ENCODE measurements around the gene FBXL7. TPM values are rescaled to one million over a fixed set of nuclear protein-coding genes. Genes with fewer than 3 reads are reported as not detected.

Gene FBXL7
- total RNA-seq, 2 experiments from 2014 or later: not detected

GRCh38 chr5:15596936-15597335 lies 97.0 kb downstream of the FBXL7 start:
- Mint-ChIP-seq H3K27me3 (ENCODE audit: low read depth) (no peaks in the 10 kb centered on the region), H3K9me3 (peaks cover 2% of the 10 kb centered on the region), H3K4me1 (ENCODE audit: low read depth) (no peaks in the 10 kb centered on the region), H3K4me3 (no peak overlapping the region), H3K36me3 (ENCODE audit: low read depth) (no peaks in the 10 kb centered on the region), H3K27ac (no peak overlapping the region)
- CTCF ChIA-PET: interaction anchor here (0.7 kb wide), 1 partner anchor 12 kb away, joined by 4 read pairs; no protein-coding TSS in a partner anchor
- intact Hi-C loops (cut with micrococcal nuclease): no loop called here
- no peak for DNase-seq

GRCh38 chr5:15597804-15598203 lies 97.8 kb downstream of the FBXL7 start:
- CTCF ChIA-PET: interaction anchor here (0.5 to 0.7 kb wide), 2 partner anchors 12 to 181 kb away, joined by 3 to 4 read pairs; no protein-coding TSS in a partner anchor
- Mint-ChIP-seq H3K27ac (no peak overlapping the region), H3K27me3 (ENCODE audit: low read depth) (no peaks in the 10 kb centered on the region), H3K4me1 (ENCODE audit: low read depth) (no peaks in the 10 kb centered on the region), H3K4me3 (no peak overlapping the region), H3K9me3 (peaks cover 2% of the 10 kb centered on the region), H3K36me3 (ENCODE audit: low read depth) (no peaks in the 10 kb centered on the region)
- DNase-seq: no peak
- intact Hi-C loops (cut with micrococcal nuclease): no loop called here

DNA sequence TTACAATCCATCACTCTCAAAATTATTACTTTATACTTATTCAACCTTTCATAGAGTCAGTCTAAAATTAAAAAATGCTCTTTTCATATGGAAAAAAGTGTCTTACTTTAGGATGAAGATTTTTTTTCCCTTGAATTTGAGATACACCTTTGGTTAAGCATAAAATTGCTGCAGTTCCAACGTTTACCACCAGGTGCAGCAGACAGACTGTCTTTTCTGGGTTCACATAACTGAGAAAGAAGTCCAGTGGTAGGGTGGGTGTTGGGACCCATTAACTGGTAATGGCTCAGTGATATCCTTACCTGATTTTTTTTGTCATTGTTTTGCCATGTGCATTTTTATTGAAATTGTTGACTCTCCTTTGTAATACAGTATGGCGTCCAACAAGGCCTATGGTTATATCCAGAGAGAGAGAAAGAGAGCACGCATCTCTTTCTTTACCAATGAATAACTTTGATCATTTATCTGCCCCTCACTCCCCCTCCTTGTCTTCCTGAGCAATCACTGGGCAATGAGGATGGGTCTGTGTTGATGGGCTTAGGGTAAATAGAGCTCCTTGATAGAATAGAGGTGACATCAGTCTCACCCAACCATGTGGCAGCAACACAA lies 98.4 kb downstream of the FBXL7 start:
- H3K27ac Mint-ChIP-seq: no peak overlapping the region

DNA sequence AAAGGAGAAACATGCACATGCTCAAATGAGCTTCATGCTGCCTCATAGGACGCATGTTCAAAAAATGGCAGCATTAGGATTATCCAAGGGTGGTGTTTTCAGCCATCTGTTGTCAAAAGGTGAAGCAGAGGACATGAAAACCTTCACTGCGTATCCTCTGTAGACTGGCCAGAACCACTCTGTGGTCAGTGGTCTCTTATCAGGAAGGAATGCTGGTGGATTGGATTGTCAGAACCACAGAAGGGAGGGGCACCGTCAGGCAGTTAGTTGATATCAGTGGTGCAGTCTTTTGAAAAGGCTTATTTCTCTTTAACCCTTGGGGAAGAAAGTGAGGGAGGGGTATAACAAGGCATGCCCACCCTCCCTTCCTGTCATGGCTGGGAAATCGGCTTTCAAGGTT lies 100.1 kb downstream of the FBXL7 start:
- Mint-ChIP-seq H3K27me3 (ENCODE audit: low read depth) (no peaks in the 10 kb centered on the region), H3K36me3 (ENCODE audit: low read depth) (no peaks in the 10 kb centered on the region), H3K27ac (no peak overlapping the region), H3K4me1 (ENCODE audit: low read depth) (no peaks in the 10 kb centered on the region), H3K9me3 (peaks cover 2% of the 10 kb centered on the region), H3K4me3 (no peak overlapping the region)
- intact Hi-C loops (cut with micrococcal nuclease): no loop called here
- DNase-seq: no peak
- CTCF ChIA-PET: no interaction called here

More for the DNA sequence above, 98.4 kb downstream of the FBXL7 start:
- intact Hi-C loops (cut with micrococcal nuclease): no loop called here
- CTCF ChIA-PET: interaction anchor here (1.4 kb wide), 1 partner anchor 12 kb away, joined by 6 read pairs; no protein-coding TSS in a partner anchor
- H3K27me3 Mint-ChIP-seq (ENCODE audit: low read depth): no peaks in the 10 kb centered on the region
- no peak overlapping the region for H3K4me3 Mint-ChIP-seq
- no peaks in the 10 kb centered on the region for H3K36me3 Mint-ChIP-seq (ENCODE audit: low read depth)
- H3K4me1 Mint-ChIP-seq (ENCODE audit: low read depth): no peaks in the 10 kb centered on the region
- DNase-seq: peak; percentile 23
- H3K9me3 Mint-ChIP-seq: peaks cover 2% of the 10 kb centered on the region

GRCh38 chr5:15601274-15601673 lies 101.3 kb downstream of the FBXL7 start:
- no peaks in the 10 kb centered on the region for H3K36me3 Mint-ChIP-seq (ENCODE audit: low read depth)
- DNase-seq: no peak
- no peak overlapping the region for H3K27ac Mint-ChIP-seq
- intact Hi-C loops (cut with micrococcal nuclease): no loop called here
- H3K27me3 Mint-ChIP-seq (ENCODE audit: low read depth): no peaks in the 10 kb centered on the region
- no peak overlapping the region for H3K4me3 Mint-ChIP-seq
- CTCF ChIA-PET: no interaction called here
- peaks cover 2% of the 10 kb centered on the region for H3K9me3 Mint-ChIP-seq
- no peaks in the 10 kb centered on the region for H3K4me1 Mint-ChIP-seq (ENCODE audit: low read depth)

GRCh38 chr5:15601853-15602252 lies 101.9 kb downstream of the FBXL7 start:
- Mint-ChIP-seq H3K36me3 (ENCODE audit: low read depth) (no peaks in the 10 kb centered on the region), H3K9me3 (peaks cover 2% of the 10 kb centered on the region), H3K4me1 (ENCODE audit: low read depth) (no peaks in the 10 kb centered on the region), H3K27ac (no peak overlapping the region), H3K27me3 (ENCODE audit: low read depth) (no peaks in the 10 kb centered on the region), H3K4me3 (no peak overlapping the region)
- no peak for DNase-seq
- CTCF ChIA-PET: no interaction called here
- intact Hi-C loops (cut with micrococcal nuclease): no loop called here

DNA sequence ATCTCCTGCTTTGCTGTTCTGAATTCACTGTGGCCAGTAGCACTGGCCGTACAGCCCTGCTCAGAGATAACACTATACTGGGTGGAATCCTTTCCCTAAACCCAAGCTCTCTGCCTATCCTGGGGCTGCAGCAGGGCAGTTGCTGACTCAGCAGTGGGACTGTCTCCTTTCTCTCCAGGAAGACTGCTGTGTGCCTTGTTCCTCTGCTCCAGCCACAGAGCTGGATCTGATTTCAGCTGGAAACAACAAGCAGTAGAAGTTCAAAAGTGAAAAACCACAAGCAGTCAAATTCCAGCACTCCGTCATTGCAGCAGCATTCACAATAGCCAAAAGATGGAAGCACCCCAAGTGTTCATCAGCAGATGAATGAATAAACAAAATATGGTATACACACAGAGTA lies 105.0 kb downstream of the FBXL7 start:
- intact Hi-C loops (cut with micrococcal nuclease): no loop called here
- no peak for DNase-seq
- Mint-ChIP-seq H3K4me3 (no peak overlapping the region), H3K9me3 (no peaks in the 10 kb centered on the region), H3K27me3 (ENCODE audit: low read depth) (no peaks in the 10 kb centered on the region), H3K4me1 (ENCODE audit: low read depth) (no peaks in the 10 kb centered on the region), H3K36me3 (ENCODE audit: low read depth) (no peaks in the 10 kb centered on the region), H3K27ac (no peak overlapping the region)
- CTCF ChIA-PET: no interaction called here

DNA sequence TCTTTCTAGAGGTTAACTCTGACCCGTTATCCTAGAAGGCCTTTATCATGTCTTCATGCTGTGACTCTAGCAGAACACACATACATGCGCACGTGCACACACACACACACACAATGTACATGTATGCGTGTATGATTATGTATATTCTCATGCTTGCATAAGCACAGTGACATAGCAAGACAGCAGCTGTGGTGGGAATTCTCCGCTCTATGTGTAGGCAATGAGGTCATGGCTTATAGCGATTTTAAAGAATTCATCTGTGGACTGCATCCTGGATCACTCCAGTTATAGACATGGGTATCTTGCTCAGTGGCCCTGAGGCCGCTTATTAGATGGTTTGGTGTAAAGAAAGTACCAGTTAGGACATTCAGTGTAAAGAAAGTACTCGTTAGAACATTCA lies 106.2 kb downstream of the FBXL7 start:
- H3K36me3 Mint-ChIP-seq (ENCODE audit: low read depth): no peaks in the 10 kb centered on the region
- H3K27me3 Mint-ChIP-seq (ENCODE audit: low read depth): no peaks in the 10 kb centered on the region
- CTCF ChIA-PET: no interaction called here
- H3K4me1 Mint-ChIP-seq (ENCODE audit: low read depth): no peaks in the 10 kb centered on the region
- no peak overlapping the region for H3K27ac Mint-ChIP-seq
- H3K4me3 Mint-ChIP-seq: no peak overlapping the region
- no peak for DNase-seq
- H3K9me3 Mint-ChIP-seq: no peaks in the 10 kb centered on the region
- intact Hi-C loops (cut with micrococcal nuclease): no loop called here

- no peak for DNase-seq
- Mint-ChIP-seq H3K36me3 (ENCODE audit: low read depth) (no peaks in the 10 kb centered on the region), H3K9me3 (no peaks in the 10 kb centered on the region), H3K27me3 (ENCODE audit: low read depth) (no peaks in the 10 kb centered on the region), H3K4me3 (no peak overlapping the region), H3K4me1 (ENCODE audit: low read depth) (no peaks in the 10 kb centered on the region), H3K27ac (no peak overlapping the region)
- intact Hi-C loops (cut with micrococcal nuclease): no loop called here
- CTCF ChIA-PET: no interaction called here
Observed at GRCh38 chr5:15607076-15607475, 107.1 kb downstream of the FBXL7 start.

GRCh38 chr5:15609076-15609725 lies 109.2 kb downstream of the FBXL7 start:
- CTCF ChIA-PET: interaction anchor here (1.7 kb wide), 1 partner anchor 10 kb away, joined by 6 read pairs; no protein-coding TSS in a partner anchor
- intact Hi-C loops (cut with micrococcal nuclease): no loop called here
- no peak for DNase-seq
- Mint-ChIP-seq H3K36me3 (ENCODE audit: low read depth) (no peaks in the 10 kb centered on the region), H3K9me3 (no peaks in the 10 kb centered on the region), H3K4me1 (ENCODE audit: low read depth) (no peaks in the 10 kb centered on the region), H3K27ac (no peak overlapping the region), H3K4me3 (no peak overlapping the region), H3K27me3 (ENCODE audit: low read depth) (no peaks in the 10 kb centered on the region)

GRCh38 chr5:15610216-15610615 lies 110.2 kb downstream of the FBXL7 start:
- H3K36me3 Mint-ChIP-seq (ENCODE audit: low read depth): no peaks in the 10 kb centered on the region
- intact Hi-C loops (cut with micrococcal nuclease): no loop called here
- H3K27ac Mint-ChIP-seq: no peak overlapping the region
- H3K4me1 Mint-ChIP-seq (ENCODE audit: low read depth): no peaks in the 10 kb centered on the region
- no peaks in the 10 kb centered on the region for H3K9me3 Mint-ChIP-seq
- H3K4me3 Mint-ChIP-seq: no peak overlapping the region
- no peaks in the 10 kb centered on the region for H3K27me3 Mint-ChIP-seq (ENCODE audit: low read depth)
- CTCF ChIA-PET: interaction anchor here (1.7 kb wide), 1 partner anchor 11 kb away, joined by 6 read pairs; no protein-coding TSS in a partner anchor
- DNase-seq: no peak

DNA sequence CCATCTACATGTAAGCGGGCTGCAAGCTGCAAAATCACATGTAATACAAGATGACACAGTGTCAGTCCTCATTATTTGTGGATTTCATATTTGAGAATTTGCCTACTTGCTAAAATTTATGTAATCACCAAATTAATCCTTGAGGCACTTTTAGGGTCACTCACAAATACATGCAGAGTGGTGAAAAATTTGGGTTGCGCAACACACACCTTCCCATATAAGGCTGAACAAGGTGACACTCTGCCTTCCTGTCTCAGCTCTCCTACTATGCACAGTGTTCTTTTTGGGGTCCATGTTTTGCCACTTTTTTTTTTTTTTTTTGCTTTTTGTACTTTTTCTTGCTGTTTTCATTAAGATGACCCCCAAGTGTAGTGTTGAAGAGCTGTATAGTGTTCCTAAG lies 111.0 kb downstream of the FBXL7 start:
- no peaks in the 10 kb centered on the region for H3K36me3 Mint-ChIP-seq (ENCODE audit: low read depth)
- no peaks in the 10 kb centered on the region for H3K27me3 Mint-ChIP-seq (ENCODE audit: low read depth)
- DNase-seq: no peak
- CTCF ChIA-PET: interaction anchor here (1.7 kb wide), 1 partner anchor 12 kb away, joined by 6 read pairs; no protein-coding TSS in a partner anchor
- H3K27ac Mint-ChIP-seq: no peak overlapping the region
- intact Hi-C loops (cut with micrococcal nuclease): no loop called here
- H3K9me3 Mint-ChIP-seq: peaks cover 1% of the 10 kb centered on the region
- H3K4me1 Mint-ChIP-seq (ENCODE audit: low read depth): no peaks in the 10 kb centered on the region
- no peak overlapping the region for H3K4me3 Mint-ChIP-seq
